ENCODE measurements around the gene COL27A1.

GRCh38 chr9:114143234-114143633, 12.1 kb upstream of the COL27A1 start:
- TF ChIP-seq, protein P1, sequence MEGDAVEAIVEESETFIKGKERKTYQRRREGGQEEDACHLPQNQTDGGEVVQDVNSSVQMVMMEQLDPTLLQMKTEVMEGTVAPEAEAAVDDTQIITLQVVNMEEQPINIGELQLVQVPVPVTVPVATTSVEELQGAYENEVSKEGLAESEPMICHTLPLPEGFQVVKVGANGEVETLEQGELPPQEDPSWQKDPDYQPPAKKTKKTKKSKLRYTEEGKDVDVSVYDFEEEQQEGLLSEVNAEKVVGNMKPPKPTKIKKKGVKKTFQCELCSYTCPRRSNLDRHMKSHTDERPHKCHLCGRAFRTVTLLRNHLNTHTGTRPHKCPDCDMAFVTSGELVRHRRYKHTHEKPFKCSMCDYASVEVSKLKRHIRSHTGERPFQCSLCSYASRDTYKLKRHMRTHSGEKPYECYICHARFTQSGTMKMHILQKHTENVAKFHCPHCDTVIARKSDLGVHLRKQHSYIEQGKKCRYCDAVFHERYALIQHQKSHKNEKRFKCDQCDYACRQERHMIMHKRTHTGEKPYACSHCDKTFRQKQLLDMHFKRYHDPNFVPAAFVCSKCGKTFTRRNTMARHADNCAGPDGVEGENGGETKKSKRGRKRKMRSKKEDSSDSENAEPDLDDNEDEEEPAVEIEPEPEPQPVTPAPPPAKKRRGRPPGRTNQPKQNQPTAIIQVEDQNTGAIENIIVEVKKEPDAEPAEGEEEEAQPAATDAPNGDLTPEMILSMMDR (IDR thresholded peaks at IDR 0.05), result no peak
- no peak for TF ChIP-seq POLR2A (IDR thresholded peaks at IDR 0.05)
- no peak for TF ChIP-seq POLR2AphosphoS5 (IDR thresholded peaks at IDR 0.05)
